ENCODE measurements around the gene BEND7.
"Not testable (repeated sequence)": the region's sequence is repeated elsewhere in the genome, so short reads cannot be mapped to it uniquely, and the experiment has no call there.

BEND7 gene

GRCh38 chr10:13414855-13415254, 114.0 kb downstream of the BEND7 start:
- in situ Hi-C loops (cut with MboI; ENCODE audit: low sequenced_read_pairs, unreplicated experiment), result no loop called here
- TF ChIP-seq CTCF (IDR thresholded peaks at IDR 0.05; ENCODE audit: borderline replicate concordance, control extremely low read depth, extremely low read depth, insufficient read depth, missing control alignments), result no peak
- DNase-seq (ENCODE audit: low spot score), result no peak

GRCh38 chr10:13414137-13414536, 114.7 kb downstream of the BEND7 start:
- TF ChIP-seq CTCF (IDR thresholded peaks at IDR 0.05; ENCODE audit: borderline replicate concordance, control extremely low read depth, extremely low read depth, insufficient read depth, missing control alignments), result no peak
- no peak for DNase-seq (ENCODE audit: low spot score)
- in situ Hi-C loops (cut with MboI; ENCODE audit: low sequenced_read_pairs, unreplicated experiment), result no loop called here

- no peak for TF ChIP-seq CTCF (IDR thresholded peaks at IDR 0.05; ENCODE audit: borderline replicate concordance, control extremely low read depth, extremely low read depth, insufficient read depth, missing control alignments)
- in situ Hi-C loops (cut with MboI; ENCODE audit: low sequenced_read_pairs, unreplicated experiment), result no loop called here
- DNase-seq (ENCODE audit: low spot score), result no peak
These were observed 115.9 kb downstream of the BEND7 start for GRCh38 chr10:13412894-13413293.

GRCh38 chr10:13404791-13405190, 124.0 kb downstream of the BEND7 start:
- DNase-seq (ENCODE audit: low spot score), result no peak
- in situ Hi-C loops (cut with MboI; ENCODE audit: low sequenced_read_pairs, unreplicated experiment), result no loop called here
- TF ChIP-seq CTCF (IDR thresholded peaks at IDR 0.05; ENCODE audit: borderline replicate concordance, control extremely low read depth, extremely low read depth, insufficient read depth, missing control alignments), result no peak

- no peak for DNase-seq (ENCODE audit: low spot score)
- TF ChIP-seq CTCF (IDR thresholded peaks at IDR 0.05; ENCODE audit: borderline replicate concordance, control extremely low read depth, extremely low read depth, insufficient read depth, missing control alignments), result no peak
- in situ Hi-C loops (cut with MboI; ENCODE audit: low sequenced_read_pairs, unreplicated experiment), result no loop called here
These were observed 124.5 kb downstream of the BEND7 start for GRCh38 chr10:13404305-13404759.

GRCh38 chr10:13403426-13403825, 125.4 kb downstream of the BEND7 start:
- in situ Hi-C loops (cut with MboI; ENCODE audit: low sequenced_read_pairs, unreplicated experiment); DNase-seq (ENCODE audit: low spot score): not testable (repeated sequence)

- no peak for TF ChIP-seq CTCF (IDR thresholded peaks at IDR 0.05; ENCODE audit: borderline replicate concordance, control extremely low read depth, extremely low read depth, insufficient read depth, missing control alignments)
- in situ Hi-C loops (cut with MboI; ENCODE audit: low sequenced_read_pairs, unreplicated experiment), result no loop called here
- no peak for DNase-seq (ENCODE audit: low spot score)
These were observed 126.8 kb downstream of the BEND7 start for GRCh38 chr10:13402021-13402420.

Data from GM13976 (cell line).